K562 (cell line): ENCODE measurements around the gene MGAT4B. TPM values are rescaled to one million over a fixed set of nuclear protein-coding genes. Genes with fewer than 3 reads are reported as not detected.

Experiments
- ATF1 ChIP-seq, 2 experiments: fragments of 450-650 bp in 1 of 2; IDR thresholded peaks; 2 replicates each; pipeline ENCODE4 v1.6.1; 2016; ENCODE audit warnings: missing compliant biosample characterization in 1 of 2, missing genetic modification characterization in 1 of 2
- CCNT2 ChIP-seq: IDR thresholded peaks from 2 replicates; pipeline ENCODE4 v1.6.1; 2011; ENCODE audit warnings: borderline replicate concordance, low read depth, mild to moderate bottlenecking, moderate library complexity, mixed read lengths, low read length; ENCODE audit not compliant: insufficient read length; ENCODE audit errors: extremely low read depth
- CEBPG ChIP-seq, 3 experiments: fragments of 200-800 bp in 1 of 3; sonication (Bioruptor generic) in 1 of 3; sonication (generic) in 1 of 3; formaldehyde crosslinking in 1 of 3; IDR thresholded peaks in 2 of 3; conservative IDR thresholded peaks in 1 of 3; 2 replicates each; pipeline versions ENCODE4 v1.6.1 to v1.8.0; 2016 to 2022; ENCODE audit warnings: missing compliant biosample characterization in 2 of 3, missing genetic modification characterization in 2 of 3, mild to moderate bottlenecking in 1 of 3, missing genetic modification reagents in 1 of 3
- CHCHD3 ChIP-seq: fragments of 250-450 bp; sonication (Bioruptor Pico); IDR thresholded peaks from 2 replicates; pipeline ENCODE4 v2.1.2; 2022; ENCODE audit warnings: mild to moderate bottlenecking
- DDX20 ChIP-seq: fragments of 450-650 bp; IDR thresholded peaks from 2 replicates; pipeline ENCODE4 v1.6.1; 2016; ENCODE audit warnings: missing genetic modification characterization, low read depth, mild to moderate bottlenecking, missing compliant biosample characterization, moderate library complexity
- GTF2F1 ChIP-seq: IDR thresholded peaks from 2 replicates; pipeline ENCODE4 v1.6.1; 2011; ENCODE audit warnings: low read depth, low read length, improper control_type of control experiment
- NEUROD1 ChIP-seq: fragments of 150-350 bp; IDR thresholded peaks from 2 replicates; pipeline ENCODE4 v1.6.1; 2014; ENCODE audit warnings: borderline replicate concordance, low read length, low read depth; ENCODE audit not compliant: partially characterized antibody
- SAP30 ChIP-seq: fragments of 200-600 bp; sonication (generic); IDR thresholded peaks from 2 replicates; pipeline ENCODE4 v1.6.1; 2012; ENCODE audit warnings: borderline replicate concordance, low read depth, mild to moderate bottlenecking, moderate library complexity, low read length, control low read depth, inconsistent platforms; ENCODE audit not compliant: insufficient read depth, poor library complexity, severe bottlenecking
- TRIM24 ChIP-seq, 2 experiments: fragments of 450-650 bp; IDR thresholded peaks; 2 replicates each; pipeline ENCODE4 v1.6.1; 2016
- ZNF589 ChIP-seq: fragments of 200-800 bp; sonication (Bioruptor generic); IDR thresholded peaks from 2 replicates; pipeline ENCODE4 v1.6.1; 2016; ENCODE audit warnings: low read depth, missing genetic modification characterization, missing compliant biosample characterization
- polyA plus RNA-seq, 8 experiments: library from polyadenylated mRNA; depleted of rRNA in 4 of 8; stranded (reverse) in 5 of 8; unstranded in 3 of 8; fragments of >200 nt; fragmentation: Nextera tagmentation in 2 of 8; fragmentation: Illumina TruSeq in 1 of 8; extraction: Ambion mirVana in 2 of 8; extraction: Trizol in 1 of 8; gene quantifications; 2 replicates each; pipeline versions ENCODE4 v1.2.1 to v1.2.3, GENCODE V29; 2011 to 2014; ENCODE audit warnings: inconsistent platforms in 1 of 8, missing spikeins in 1 of 8
- total RNA-seq, 7 experiments: library from RNA; depleted of rRNA in 6 of 7; stranded (reverse); fragments of >200 nt in 6 of 7; fragmentation: Illumina TruSeq in 2 of 7; extraction: Trizol in 2 of 7; gene quantifications; 2 replicates each; pipeline versions ENCODE4 v1.2.1 to v1.2.3, GENCODE V29; 2011 to 2021; ENCODE audit warnings: low replicate concordance in 1 of 7
- TF ChIP-seq, protein P1 (sequence below): IDR thresholded peaks from 3 replicates; pipeline ENCODE4 v1.6.1; 2011; ENCODE audit warnings: borderline replicate concordance, mild to moderate bottlenecking, moderate library complexity; ENCODE audit not compliant: insufficient read length; ENCODE audit errors: extremely low read depth
- TF ChIP-seq, protein P2 (sequence below), 2 experiments: IDR thresholded peaks; 2 replicates each; pipeline ENCODE4 v1.6.1; 2012; ENCODE audit warnings: improper control_type of control experiment in 2 of 2, low read depth in 2 of 2, low read length in 2 of 2, borderline replicate concordance in 1 of 2
- TF ChIP-seq, protein P3 (sequence below), 3 experiments: fragments of 200-800 bp in 1 of 3; fragments of 250-450 bp in 1 of 3; fragments of 450-650 bp in 1 of 3; sonication (Bioruptor Pico) in 1 of 3; sonication (Bioruptor generic) in 1 of 3; formaldehyde crosslinking in 1 of 3; IDR thresholded peaks; 2 replicates each; pipeline versions ENCODE4 v1.6.1 to v1.8.0; 2016 to 2022; ENCODE audit warnings: mild to moderate bottlenecking in 2 of 3, missing genetic modification characterization in 2 of 3, missing compliant biosample characterization in 1 of 3, moderate library complexity in 1 of 3

MGAT4B gene
- total and polyA plus RNA-seq, 9 of the 15 experiments (the other 6 are each of a cell fraction or from before 2014, with no cell fraction given): 0.34 to 133 (median 75.4) TPM

GRCh38 chr5:179806250-179807048, at the start of gene MGAT4B (continued):
- TF ChIP-seq SAP30: no peak
- TF ChIP-seq, protein P1, sequence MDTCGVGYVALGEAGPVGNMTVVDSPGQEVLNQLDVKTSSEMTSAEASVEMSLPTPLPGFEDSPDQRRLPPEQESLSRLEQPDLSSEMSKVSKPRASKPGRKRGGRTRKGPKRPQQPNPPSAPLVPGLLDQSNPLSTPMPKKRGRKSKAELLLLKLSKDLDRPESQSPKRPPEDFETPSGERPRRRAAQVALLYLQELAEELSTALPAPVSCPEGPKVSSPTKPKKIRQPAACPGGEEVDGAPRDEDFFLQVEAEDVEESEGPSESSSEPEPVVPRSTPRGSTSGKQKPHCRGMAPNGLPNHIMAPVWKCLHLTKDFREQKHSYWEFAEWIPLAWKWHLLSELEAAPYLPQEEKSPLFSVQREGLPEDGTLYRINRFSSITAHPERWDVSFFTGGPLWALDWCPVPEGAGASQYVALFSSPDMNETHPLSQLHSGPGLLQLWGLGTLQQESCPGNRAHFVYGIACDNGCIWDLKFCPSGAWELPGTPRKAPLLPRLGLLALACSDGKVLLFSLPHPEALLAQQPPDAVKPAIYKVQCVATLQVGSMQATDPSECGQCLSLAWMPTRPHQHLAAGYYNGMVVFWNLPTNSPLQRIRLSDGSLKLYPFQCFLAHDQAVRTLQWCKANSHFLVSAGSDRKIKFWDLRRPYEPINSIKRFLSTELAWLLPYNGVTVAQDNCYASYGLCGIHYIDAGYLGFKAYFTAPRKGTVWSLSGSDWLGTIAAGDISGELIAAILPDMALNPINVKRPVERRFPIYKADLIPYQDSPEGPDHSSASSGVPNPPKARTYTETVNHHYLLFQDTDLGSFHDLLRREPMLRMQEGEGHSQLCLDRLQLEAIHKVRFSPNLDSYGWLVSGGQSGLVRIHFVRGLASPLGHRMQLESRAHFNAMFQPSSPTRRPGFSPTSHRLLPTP: no peak
- peak; percentile 99 for TF ChIP-seq NEUROD1
- TF ChIP-seq CCNT2: peak; percentile 94
- no peak for TF ChIP-seq ZNF589 (CRISPR knock-in tag)
- TF ChIP-seq CEBPG (CRISPR knock-in tag; IDR thresholded peaks at IDR 0.05): no peak
- TF ChIP-seq CEBPG (tag; conservative IDR thresholded peaks at IDR 0.05 in 1 of 2, IDR thresholded peaks at IDR 0.05 in 1 of 2): no peak
- no peak for TF ChIP-seq TRIM24 (IDR thresholded peaks at IDR 0.05)
- TF ChIP-seq, protein P2, sequence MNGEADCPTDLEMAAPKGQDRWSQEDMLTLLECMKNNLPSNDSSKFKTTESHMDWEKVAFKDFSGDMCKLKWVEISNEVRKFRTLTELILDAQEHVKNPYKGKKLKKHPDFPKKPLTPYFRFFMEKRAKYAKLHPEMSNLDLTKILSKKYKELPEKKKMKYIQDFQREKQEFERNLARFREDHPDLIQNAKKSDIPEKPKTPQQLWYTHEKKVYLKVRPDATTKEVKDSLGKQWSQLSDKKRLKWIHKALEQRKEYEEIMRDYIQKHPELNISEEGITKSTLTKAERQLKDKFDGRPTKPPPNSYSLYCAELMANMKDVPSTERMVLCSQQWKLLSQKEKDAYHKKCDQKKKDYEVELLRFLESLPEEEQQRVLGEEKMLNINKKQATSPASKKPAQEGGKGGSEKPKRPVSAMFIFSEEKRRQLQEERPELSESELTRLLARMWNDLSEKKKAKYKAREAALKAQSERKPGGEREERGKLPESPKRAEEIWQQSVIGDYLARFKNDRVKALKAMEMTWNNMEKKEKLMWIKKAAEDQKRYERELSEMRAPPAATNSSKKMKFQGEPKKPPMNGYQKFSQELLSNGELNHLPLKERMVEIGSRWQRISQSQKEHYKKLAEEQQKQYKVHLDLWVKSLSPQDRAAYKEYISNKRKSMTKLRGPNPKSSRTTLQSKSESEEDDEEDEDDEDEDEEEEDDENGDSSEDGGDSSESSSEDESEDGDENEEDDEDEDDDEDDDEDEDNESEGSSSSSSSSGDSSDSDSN (IDR thresholded peaks at IDR 0.05; ENCODE audit: borderline replicate concordance in 1 of 2, low read depth in 2 of 2, low read length in 2 of 2): peak; percentile 50 to 82; a peak in 3 of 4 replicates
- TF ChIP-seq ATF1 (CRISPR knock-in tag; IDR thresholded peaks at IDR 0.05): no peak
- 0 out of 2 replicates have a peak, but pooled peaks have one; percentile 1 for TF ChIP-seq ATF1 (tag; IDR thresholded peaks at IDR 0.05)
- TF ChIP-seq DDX20 (tag): no peak
- no peak for TF ChIP-seq CHCHD3
- 0 out of 2 replicates have a peak, but pooled peaks have one; percentile 15 for TF ChIP-seq GTF2F1
- TF ChIP-seq, protein P3, sequence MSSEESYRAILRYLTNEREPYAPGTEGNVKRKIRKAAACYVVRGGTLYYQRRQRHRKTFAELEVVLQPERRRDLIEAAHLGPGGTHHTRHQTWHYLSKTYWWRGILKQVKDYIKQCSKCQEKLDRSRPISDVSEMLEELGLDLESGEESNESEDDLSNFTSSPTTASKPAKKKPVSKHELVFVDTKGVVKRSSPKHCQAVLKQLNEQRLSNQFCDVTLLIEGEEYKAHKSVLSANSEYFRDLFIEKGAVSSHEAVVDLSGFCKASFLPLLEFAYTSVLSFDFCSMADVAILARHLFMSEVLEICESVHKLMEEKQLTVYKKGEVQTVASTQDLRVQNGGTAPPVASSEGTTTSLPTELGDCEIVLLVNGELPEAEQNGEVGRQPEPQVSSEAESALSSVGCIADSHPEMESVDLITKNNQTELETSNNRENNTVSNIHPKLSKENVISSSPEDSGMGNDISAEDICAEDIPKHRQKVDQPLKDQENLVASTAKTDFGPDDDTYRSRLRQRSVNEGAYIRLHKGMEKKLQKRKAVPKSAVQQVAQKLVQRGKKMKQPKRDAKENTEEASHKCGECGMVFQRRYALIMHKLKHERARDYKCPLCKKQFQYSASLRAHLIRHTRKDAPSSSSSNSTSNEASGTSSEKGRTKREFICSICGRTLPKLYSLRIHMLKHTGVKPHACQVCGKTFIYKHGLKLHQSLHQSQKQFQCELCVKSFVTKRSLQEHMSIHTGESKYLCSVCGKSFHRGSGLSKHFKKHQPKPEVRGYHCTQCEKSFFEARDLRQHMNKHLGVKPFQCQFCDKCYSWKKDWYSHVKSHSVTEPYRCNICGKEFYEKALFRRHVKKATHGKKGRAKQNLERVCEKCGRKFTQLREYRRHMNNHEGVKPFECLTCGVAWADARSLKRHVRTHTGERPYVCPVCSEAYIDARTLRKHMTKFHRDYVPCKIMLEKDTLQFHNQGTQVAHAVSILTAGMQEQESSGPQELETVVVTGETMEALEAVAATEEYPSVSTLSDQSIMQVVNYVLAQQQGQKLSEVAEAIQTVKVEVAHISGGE (CRISPR knock-in tag; IDR thresholded peaks at IDR 0.05): 0 out of 6 replicates have a peak, but pooled peaks of 1 of the 3 experiments have one; percentile 18
